Measurements from ENCODE around the gene EIF5A2.
"Not testable (repeated sequence)": the region's sequence is repeated elsewhere in the genome, so short reads cannot be mapped to it uniquely, and the experiment has no call there.

The EIF5A2 gene

DNA sequence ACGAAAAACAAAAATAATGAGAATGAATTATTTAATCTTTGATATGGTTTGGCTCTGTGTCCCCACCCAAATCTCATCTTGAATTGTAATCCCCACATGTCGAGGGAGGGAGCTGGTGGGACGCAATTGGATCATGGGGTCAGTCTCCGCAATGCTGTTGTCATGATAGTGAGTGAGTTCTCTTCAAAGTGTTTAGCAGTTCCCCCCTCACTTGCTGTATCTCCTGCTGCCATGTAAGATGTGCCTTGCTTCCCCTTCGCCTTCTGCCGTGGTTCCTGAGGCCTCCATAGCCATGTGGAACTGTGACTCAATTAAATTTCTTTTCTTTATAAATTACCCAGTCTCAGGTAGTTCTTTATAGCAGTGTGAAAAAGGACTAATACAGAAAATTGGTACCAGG lies 12.1 kb downstream of the EIF5A2 start:
- not testable (repeated sequence) for DNase-seq

DNA sequence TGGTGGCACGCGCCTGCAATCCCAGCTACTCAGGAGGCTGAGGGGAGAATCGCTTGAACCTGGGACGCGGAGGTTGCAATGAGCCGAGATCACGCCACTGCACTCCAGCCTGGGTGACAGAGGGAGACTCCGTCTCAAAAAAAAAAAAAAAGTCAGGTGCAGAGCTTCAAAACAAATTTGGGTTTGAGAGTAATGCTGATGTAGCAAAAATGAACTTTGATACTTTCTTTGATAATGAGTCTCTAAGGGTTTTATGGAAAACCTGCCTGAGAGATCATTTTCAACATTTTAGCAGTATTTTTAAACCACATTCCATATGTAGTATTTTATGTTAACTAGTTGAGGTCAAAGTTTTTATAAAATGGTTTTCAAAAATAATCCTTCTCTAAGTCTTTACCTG lies 14.5 kb downstream of the EIF5A2 start:
- no peak for DNase-seq

DNA sequence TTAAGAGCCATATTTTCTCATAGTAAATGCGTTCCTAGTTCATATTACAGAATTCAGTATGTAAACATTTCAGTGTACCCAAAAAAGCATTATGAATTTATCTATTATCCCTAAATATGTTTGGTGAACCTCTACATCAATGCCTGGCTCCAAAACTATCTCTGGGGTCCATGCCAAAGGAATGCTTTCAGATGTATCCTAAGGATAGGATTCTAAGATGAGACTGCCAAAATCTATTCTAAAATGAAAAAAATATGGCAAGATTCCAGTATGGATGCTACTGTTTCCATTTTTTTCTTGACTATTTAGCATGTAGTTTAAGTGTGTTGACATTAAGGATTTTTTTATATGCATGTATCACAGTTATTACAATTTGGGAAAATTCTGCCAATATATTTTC lies 18.8 kb downstream of the EIF5A2 start:
- DNase-seq = no peak

DNA sequence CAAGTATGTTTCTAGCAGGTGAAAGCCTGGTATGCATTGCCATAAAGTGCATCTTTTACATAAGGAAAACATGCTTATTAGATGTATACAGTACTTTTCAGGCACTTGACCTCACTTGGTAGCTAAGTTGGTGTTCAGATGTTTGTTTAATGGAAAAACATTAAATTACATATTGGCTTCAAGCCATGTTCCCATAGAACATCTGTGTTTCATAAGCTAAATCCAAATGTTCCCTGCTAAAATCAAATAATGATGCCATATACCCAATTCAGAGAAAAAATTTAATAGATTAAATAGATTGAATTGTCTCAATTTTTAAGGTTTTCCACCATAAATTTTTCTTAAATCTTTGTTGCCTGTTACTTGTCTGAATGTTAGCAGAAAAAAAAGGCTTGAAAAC lies 19.3 kb downstream of the EIF5A2 start:
- DNase-seq = no peak

DNA sequence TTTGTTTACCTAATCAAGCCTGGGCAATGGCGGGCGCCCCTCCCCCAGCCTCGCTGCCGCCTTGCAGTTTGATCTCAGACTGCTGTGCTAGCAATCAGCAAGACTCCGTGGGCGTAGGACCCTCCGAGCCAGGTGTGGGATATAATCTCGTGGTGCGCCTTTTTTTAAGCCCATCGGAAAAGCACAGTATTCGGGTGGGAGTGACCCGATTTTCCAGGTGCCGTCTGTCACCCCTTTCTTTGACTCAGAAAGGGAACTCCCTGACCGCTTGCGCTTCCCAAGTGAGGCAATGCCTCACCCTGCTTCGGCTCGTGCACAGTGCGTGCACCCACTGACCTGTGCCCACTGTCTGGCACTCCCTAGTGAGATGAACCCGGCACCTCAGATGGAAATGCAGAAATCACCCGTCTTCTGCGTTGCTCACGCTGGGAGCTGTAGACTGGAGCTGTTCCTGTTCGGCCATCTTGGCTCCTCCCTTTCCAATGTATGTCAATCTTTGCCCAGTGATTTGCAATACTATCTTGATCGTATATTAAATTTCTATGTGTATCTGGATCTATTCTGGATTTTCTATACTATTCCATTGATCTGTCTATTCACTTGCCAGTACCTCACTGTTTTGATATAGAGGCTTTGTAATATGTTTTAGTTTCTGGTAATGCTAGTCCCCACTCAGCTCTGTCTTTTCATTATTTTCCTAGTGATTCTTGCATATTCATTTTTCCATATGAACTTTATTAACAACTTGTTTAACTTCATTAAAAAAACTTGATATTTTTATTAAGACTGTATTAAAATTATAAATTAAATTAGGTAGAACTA lies 24.1 kb downstream of the EIF5A2 start:
- not testable (repeated sequence) for DNase-seq

DNA sequence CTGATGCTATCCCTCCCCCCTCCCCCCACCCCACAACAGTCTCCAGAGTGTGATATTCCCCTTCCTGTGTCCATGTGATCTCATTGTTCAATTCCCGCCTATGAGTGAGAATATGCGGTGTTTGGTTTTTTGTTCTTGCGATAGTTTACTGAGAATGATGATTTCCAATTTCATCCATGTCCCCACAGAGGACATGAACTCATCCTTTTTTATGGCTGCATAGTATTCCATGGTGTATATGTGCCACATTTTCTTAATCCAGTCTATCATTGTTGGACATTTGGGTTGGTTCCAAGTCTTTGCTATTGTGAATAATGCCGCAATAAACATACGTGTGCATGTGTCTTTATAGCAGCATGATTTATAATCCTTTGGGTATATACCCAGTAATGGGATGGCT lies 29.7 kb downstream of the EIF5A2 start:
- not testable (repeated sequence) for DNase-seq

DNA sequence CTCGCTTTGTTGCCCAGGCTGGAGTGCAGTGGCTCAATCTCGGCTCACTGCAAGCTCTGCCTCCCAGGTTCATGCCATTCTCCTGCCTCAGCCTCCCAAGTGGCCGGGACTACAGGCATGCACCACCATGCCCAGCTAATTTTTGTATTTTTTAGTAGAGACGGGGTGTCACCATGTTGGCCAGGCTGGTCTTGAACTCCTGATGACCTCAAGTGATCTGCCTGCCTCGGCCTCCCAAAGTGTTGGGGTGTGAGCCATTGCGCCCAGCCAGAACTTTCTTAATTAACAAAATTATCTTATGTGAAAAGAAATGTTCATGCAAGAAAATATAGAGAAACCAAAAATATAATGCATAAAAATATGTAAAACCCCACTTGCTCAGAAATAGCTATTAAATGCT lies 31.1 kb downstream of the EIF5A2 start:
- DNase-seq = not testable (repeated sequence)

DNA sequence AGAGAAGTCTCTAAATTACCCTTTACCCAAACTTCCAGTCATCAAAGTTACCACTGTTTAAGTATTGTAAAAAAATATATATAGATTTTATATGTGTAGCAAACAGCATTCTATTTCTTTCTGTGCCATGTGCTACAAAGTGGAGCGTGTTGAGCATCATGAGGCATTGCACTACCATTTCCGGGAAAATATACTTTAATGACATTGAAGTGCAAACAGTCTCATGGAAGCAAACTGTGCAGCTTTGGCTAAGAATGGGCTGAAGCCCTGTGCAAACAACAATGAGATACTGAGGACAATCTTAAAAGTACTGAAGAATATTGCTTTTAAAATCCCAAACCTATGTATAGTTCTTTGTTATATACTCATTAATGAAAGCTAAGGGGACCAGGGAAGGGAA lies 31.9 kb downstream of the EIF5A2 start:
- DNase-seq = no peak

DNA sequence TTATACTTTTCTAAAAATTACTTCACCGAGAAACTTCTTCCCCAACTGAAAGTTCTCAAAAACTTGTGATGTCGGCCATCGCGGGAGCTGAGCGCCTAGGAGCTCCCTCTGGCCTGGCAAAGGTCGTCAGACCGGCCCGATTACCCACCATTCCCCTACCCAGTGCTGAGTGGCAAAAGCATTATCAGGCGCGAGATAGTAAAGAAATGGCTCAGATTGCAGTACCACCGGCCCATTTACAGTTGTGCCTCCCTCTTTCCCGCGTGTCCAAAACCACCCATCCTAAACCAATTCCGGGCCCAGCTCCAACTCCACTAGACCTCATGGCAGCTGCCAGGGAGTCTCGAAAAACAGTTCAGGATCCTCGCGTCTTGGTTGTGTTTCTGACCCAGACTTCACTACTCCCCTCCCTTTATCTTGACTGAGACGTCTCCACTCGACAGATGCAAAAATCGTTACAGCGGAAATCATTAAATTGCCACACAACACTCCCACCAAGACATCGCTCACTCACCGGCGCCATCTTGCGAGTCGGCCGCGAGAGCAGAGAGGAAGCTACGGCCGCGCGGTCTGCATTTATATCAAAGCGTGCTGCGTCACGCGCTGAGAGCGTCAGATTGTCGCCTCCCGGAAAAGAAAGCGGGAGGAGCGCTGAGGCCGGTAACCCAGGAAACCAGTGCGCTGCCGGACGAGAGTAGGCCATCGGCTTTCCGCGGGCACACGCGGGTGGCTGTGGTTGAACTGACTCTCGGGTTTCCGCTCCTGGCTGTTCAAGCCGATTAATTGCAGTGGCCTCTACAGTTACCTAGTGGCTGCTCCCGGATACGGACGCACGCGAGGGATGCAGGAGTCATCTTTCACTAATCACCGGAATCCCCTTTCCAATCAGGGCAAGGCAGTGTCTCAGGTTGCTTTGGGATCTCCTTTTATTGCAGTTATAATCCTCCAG lies 38.5 kb downstream of the EIF5A2 start, which contains the start of gene RPL22L1:
Gene RPL22L1, minus strand, starts transcription at position 551 of the 949 bp plus-strand sequence. Its CDS starts 28 bp downstream, at position 523.
- peak; percentile 87 for DNase-seq

DNA sequence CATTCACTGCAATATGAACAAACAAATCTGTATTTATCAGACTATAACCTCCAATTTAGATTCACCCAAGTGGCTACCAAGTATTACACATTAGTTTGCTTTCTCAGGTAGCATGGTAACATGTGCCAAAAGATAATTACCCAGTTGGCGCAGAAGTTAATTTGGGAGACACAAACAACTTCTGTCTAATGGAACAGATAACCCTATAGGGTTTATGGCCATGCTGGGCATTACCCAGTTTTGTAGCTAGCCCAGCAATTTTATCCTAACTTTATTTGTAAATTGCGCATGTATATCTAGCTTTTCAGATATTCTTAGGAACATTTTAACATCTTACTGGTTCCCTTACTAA lies 39.2 kb downstream of the EIF5A2 start:
- no peak for DNase-seq

DNA sequence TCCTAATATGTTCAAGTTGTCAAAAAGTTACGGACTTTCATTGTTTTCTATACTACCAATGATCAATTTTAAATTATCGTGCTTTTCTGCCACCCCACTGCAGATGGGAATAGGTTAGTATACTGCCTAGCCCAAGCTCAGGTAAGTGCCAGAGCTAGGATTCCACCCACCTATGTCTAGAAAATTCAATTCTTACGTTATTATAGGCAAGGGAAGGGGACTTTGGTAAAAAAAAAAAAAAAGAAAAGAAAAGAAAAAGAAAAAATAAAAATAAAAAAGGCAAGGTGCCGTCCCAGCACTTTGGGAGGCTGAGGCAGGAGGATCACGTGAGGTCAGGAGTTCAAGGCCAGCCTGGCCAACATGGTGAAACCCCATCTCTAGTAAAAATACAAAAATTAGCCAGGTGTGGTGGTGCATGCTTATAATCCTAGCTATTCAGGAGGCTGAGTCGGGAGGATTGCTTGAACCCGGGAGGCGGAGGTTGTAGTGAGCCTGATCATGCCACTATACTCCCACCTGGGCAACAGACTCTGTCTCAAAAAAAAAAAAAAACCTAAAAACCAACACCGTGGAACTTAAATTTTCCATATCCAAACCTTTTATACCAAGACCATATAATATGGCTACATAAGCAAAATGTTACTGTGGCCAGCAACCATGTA lies 39.7 kb downstream of the EIF5A2 start:
- DNase-seq = no peak

DNA sequence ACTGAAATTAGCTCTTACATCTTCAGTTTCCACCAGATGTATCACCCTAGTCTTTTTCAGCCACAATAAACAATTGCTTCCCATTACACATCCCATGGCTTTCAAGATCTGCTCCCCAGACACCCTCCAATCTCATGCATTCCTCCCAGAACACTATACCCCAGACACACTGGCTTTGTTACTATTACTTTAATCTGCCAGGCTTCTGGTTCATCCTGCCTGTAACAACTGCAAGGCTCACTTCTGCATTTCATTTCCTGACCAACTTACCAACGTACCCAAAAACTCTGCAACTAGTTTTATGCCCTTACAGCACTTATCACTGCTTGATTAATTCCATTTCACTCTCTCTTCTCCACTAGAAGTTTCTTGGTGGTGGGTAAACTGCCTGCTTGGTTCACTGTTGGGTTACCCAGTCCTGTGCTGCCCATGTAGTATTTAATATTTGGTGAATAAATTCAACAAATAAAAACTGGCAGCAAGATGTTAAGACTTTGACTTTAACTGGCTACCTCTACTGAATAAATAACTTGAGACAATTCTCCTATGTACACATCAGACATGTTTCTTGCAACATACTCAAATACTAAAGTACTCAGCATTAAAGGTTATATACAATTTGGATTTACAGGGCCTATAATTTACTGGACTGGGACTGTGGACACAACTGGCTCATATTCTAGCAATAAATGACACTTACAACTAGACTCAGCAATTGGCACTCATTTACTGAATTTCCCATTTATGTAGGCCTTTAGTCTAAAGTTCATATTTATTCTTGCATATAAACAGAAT lies 41.1 kb downstream of the EIF5A2 start:
- DNase-seq = no peak

DNA sequence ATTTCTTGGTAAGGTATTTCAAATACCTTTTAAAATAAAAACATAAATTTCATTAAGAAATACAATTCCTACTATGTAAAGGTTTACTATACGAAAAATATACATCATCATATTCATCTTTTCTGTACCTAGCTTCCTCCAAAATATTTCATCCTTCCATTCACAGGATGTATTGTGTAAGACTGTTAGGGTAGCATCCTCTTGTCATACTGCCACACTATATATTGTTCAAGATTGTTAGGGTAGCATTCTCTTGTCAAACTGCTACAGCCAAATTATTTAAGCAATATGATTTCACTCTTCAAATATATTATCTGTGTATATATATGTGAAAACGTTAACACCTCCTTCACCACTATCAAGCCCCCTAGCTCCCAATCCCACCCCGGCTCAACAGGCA lies 41.9 kb downstream of the EIF5A2 start:
- DNase-seq = no peak

DNA sequence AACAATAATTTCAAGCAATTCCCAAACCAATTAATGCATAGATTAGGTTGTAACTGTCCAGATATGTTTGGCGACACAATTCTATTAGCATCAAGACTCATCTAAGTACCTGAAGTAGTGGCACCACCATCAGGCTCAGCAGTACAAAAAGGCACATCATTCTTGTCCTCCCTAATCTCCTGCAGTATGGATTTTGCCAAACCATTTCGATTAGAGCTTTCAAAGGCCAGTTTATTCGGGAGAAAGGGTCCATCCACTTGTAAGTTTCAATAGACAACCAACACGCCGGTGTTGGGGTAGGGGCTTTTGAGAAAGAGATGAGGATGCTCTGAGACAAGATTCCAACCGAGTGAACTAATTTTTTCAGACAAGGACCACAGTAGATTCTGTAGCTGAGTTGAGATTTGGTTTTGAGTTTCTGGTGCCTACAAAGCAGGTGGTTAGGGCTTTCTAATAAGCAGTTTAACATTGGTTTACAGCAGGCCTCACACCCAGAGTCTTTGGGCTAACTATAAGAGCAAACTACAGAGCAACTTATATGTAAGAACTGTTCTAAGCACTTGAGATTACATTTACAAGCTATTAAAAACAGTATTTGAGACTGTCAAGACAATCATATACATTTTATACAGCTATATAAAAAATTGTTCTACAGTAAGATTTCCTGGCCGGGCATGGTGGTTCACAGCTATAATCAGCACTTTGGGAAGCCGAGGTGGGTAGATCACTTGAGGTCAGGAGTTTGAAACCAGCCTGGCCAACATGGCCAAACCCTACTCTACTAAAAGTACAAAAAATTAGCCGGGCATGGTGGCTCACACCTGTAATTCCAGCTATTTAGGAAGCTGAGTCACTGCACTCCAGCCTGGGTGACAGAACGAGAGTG lies 43.0 kb downstream of the EIF5A2 start:
- DNase-seq = no peak

DNA sequence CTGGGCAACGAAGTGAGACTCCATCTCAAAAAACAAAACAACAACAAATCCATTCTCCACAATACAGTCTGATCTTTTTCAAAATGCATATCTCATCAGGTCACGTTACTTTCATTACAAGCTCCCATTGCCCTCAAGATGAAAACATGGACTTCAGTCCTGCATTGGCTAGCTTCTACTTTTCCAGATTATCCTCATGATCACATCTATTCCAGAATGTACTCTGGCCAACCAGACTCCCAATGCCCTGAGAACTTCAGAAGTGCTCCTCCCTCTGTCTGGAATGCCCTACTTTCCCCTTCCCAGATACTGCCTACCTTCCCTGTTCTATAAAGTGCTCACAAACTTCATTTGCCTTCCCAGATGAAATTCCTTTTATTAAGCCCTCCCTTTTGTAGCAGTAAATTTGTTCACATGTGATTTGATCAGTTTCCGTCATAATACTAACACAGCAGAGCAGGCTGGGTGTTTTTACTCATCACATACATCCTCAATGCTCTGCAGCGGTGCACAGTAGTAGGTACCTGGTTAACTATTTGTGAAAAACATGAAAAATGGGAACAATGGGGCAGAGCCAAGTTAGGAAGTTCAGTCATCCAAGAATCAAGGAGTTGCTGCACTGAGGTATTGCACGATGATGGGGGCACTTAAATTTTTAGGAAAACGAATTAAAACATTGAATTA lies 43.8 kb downstream of the EIF5A2 start:
- no peak for DNase-seq

DNA sequence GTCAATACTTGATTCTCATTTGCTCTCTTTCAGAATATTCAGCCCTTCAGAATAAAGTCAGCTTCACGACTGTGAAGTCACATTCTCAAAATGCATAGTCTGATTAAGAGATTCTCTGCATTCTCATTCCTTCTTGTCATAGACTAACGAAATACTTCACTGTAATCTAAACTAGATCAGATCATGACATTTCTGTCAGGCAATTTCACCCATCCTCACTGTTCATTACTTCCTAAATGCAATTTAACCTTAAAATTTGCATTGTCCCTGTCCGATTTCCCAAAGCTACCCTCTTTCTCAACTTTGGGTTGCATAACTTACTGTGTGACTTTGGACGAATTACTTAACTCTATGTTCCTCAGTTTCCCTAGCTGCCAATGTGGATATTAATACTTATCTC lies 44.6 kb downstream of the EIF5A2 start:
- DNase-seq = no peak

DNA sequence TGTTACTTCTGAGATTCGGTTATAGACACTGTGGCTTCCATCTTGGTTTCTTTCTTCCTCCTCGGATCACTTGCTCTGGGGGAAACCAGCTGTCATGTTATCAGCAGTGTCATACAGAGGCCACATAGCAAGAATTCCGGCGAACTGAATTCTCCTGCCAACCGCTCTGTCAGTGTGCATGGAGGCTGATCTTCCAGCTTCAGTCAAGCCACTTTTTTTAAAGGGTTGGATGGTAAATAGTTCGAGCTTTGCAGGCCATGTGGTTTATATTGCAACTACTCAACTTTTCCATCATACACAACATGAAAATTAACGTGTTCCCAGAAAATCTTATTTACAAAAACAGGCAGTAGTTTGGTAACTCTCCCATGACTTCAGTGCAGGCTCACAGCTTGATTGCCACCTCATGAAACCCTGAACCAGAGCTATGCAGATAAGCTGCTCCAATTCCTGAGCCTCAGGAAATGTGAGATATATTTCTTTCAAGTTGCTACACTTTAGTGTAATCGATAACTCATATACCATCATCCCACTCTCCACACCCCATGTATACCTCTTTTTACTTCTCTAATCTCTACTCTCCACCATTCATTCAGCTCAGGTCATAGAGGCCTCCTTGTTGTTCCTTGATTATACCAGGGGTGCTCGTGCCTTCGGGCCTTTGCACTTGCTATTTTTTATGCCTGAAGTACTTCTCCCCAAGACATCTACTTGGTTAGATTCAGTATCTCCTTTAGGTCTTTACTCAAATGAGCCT lies 45.6 kb downstream of the EIF5A2 start:
- DNase-seq = no peak

DNA sequence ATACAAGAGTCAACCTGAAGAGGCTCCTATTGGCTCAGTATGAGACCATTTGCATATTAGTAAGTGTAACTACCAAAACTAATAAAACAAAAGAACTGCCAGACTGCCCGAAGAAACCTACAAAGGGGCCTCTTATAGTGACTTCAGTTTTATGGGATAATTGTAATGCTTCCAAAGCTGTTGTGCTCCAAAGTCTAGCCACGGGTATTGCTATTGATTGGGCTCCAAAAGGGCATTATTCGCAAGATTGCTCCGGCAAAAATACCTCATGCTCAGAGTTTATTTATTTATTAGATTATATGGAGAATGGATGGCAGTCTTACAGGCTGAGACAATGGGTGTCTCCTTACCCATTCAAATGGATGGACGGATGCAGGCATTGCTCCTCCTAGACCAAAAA lies 49.8 kb downstream of the EIF5A2 start:
- no peak for DNase-seq

DNA sequence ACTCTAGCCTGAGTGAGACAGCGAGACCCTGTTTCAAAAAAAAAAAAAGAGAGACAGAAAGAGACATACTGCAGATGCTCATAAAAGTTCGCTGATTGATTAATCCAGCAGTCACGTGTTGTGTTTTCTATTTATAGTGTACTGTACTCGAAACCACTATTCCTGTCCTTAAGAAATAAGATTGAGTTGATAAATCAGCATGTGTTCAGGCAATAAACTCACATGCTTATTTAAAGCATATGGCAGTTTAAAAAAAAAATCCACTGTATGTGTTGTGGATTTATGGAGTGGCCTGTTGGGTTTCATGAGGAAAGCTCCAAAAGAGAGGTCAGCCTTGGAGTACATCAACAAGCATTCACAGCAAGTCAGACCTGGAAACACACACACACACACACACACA lies 56.1 kb downstream of the EIF5A2 start:
- no peak for DNase-seq

DNA sequence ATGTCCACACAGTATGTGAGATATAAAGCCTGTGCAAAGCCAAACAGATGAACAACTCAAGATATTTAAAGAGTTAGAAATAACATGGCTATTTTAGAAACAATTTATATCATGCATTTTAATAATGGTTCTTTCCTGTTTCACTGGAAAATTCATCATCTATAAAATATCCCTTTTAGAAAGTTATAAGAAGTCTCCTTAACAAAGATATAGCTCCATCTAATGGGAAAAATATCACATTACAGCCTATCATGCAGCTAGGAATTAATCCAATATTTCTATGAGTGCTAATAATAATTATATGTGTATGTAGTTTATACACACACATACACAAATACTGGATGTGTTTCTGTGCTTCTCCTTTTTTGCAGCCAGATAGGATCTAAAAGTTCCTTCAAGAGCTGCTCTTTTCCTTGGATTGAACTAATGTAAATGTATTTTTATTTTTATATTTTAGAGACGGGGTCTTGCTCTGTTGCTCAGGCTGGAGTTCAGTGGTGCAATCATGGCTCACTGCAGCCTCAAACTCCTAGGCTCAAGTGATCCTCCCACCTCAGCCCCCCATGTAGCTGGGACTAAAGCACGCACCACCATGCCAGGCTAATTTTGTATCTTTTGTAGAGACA lies 60.0 kb downstream of the EIF5A2 start:
- DNase-seq = no peak
